Small intestine (tissue), 7 donors: Measurements from ENCODE around the gene FAM76B. TPM values are rescaled to one million over a fixed set of nuclear protein-coding genes. Genes with fewer than 3 reads are reported as not detected.
A peak's percentile ranks its signal among the peaks of the same experiment; 100 is the strongest.

Experiments used
- DNase-seq, 2 donors: peaks; one replicate each; pipeline versions ENCODE4 v3.0.0 to v3.0.0-alpha.2; 2013
- FAIRE-seq: peaks from 2 replicates; lab custom pipeline; 2012; peaks lifted over from hg19 to GRCh38; lab: Jason Lieb, UNC
- H3K27ac ChIP-seq, 3 donors: one replicate each; pipeline ENCODE4 v1.5.1; 2013; ENCODE audit warnings: low read length in 2 of 3, mild to moderate bottlenecking in 2 of 3, control low read depth in 1 of 3, inconsistent platforms in 1 of 3, low read depth in 1 of 3, moderate library complexity in 1 of 3
- H3K27me3 ChIP-seq, 3 donors: one replicate each; pipeline ENCODE4 v1.6.1; 2013; ENCODE audit warnings: low read length in 3 of 3, inconsistent platforms in 1 of 3; ENCODE audit not compliant: control insufficient read depth in 3 of 3, insufficient read depth in 3 of 3
- H3K36me3 ChIP-seq, 3 donors: one replicate each; pipeline ENCODE4 v1.6.1; 2013; ENCODE audit warnings: low read length in 3 of 3, inconsistent platforms in 1 of 3, low read depth in 1 of 3, mild to moderate bottlenecking in 1 of 3, moderate library complexity in 1 of 3; ENCODE audit not compliant: control insufficient read depth in 3 of 3, insufficient read depth in 2 of 3
- H3K4me1 ChIP-seq, 3 donors: one replicate each; pipeline ENCODE4 v1.6.1; 2013; ENCODE audit warnings: low read length in 2 of 3, inconsistent platforms in 1 of 3, low read depth in 1 of 3, mild to moderate bottlenecking in 1 of 3, moderate library complexity in 1 of 3; ENCODE audit not compliant: control insufficient read depth in 3 of 3, insufficient read depth in 2 of 3
- H3K4me3 ChIP-seq, 3 donors: one replicate each; pipeline ENCODE4 v1.5.1; 2013; ENCODE audit warnings: low read length in 3 of 3, control low read depth in 1 of 3, inconsistent platforms in 1 of 3, low read depth in 1 of 3, mild to moderate bottlenecking in 1 of 3, moderate library complexity in 1 of 3
- H3K9me3 ChIP-seq, 2 donors: one replicate each; pipeline ENCODE4 v1.6.1; 2013; ENCODE audit warnings: low read depth in 1 of 2, low read length in 1 of 2; ENCODE audit not compliant: control insufficient read depth in 2 of 2, insufficient read depth in 1 of 2
- WGBS, 3 donors: extraction: QIAGEN DNeasy Blood & Tissue Kit; methylation state at CpG; one replicate each; pipeline ENCODE4 v1.1.7; 2013; 5-methylcytosine and 5-hydroxymethylcytosine counted together
- polyA plus RNA-seq, 4 donors: library from polyadenylated mRNA; stranded (reverse) in 3 of 4; unstranded in 1 of 4; fragments of 200-250 nt in 3 of 4; fragments of 120-200 nt in 1 of 4; gene quantifications; one replicate each; pipeline versions ENCODE4 v1.2.1 to v1.2.3, GENCODE V29; 2013
- donor health status: healthy with polysubstance abuse.
- donor health status: control.
- donor health status: control.
- donor health status: Bipolar disorder and iron deficiency.
- donor health status: healthy.

FAM76B gene
- polyA plus RNA-seq, 4 donors: 10.3 to 32.4 (median 10.6) TPM

DNA sequence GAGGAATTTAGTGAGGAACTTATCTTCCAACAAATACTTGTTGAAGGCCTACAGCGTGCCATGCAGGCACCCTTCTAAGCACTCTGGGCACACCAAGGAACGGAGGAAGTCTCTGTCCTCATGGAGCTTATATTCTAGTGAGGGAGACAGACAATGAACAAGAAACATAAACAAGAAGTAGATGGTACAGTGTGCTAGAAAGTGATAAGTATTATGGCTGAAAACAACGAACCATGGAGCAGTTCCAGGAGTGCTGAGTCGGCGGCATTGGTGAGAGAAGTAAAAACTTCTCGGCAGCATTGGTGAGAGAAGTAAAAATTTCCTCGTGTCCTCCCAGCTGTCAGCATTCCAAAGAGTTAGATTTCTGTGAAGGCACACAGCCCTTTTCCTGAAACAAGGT lies 53.2 kb downstream of the FAM76B start:
- 62 to 76% (median 74%) methylated on average over 7 of the region's 7 CpGs for WGBS, 3 donors
- Histone ChIP-seq H3K4me1 (peaks cover 0 to 13% (median 0%) of the 10 kb centered on the region in 3 donors), H3K27ac (no peak overlapping the region), H3K36me3 (no peaks in the 10 kb centered on the region), H3K9me3 (no peaks in the 10 kb centered on the region), H3K27me3 (no peaks in the 10 kb centered on the region), H3K4me3 (no peak overlapping the region)
- FAIRE-seq (no peak), DNase-seq (no peak)

DNA sequence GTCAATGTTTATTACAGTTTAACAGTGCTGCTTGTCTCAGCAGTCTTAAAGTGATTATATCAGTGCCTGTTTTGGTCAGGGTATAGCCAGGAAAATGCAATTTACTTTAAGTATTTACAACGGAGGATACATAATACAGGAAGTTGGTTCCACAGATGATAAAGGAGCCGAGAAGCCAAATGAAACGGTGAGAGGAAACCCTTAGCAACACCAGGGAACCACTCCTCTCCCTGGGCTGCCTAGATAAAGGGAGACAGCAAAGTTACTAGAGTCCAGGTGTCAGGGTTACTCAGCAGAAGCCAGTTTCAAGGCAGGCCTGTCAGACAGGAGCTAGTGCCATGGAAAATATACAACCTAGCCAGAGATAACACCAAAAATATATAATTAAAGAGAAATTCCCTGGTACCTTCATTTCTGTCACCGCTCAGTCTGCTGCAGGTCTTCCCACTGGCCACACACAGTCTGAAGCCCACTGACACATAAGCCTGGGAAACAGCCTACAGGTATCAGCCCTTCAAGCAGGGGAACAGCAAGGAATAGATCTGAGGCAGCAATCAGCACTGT lies 55.5 kb downstream of the FAM76B start:
- Histone ChIP-seq H3K9me3 (no peaks in the 10 kb centered on the region), H3K4me3 (no peak overlapping the region), H3K36me3 (no peaks in the 10 kb centered on the region), H3K27ac (peak overlapping the region in 1 of 3 donors; percentile 77), H3K27me3 (no peaks in the 10 kb centered on the region), H3K4me1 (peaks cover 0 to 10% (median 0%) of the 10 kb centered on the region in 3 donors)
- WGBS, 3 donors: 21 to 26% (median 25%) methylated on average over 4 of the region's 4 CpGs
- FAIRE-seq (no peak), DNase-seq (peak in 1 of 2 donors; percentile 76)

DNA sequence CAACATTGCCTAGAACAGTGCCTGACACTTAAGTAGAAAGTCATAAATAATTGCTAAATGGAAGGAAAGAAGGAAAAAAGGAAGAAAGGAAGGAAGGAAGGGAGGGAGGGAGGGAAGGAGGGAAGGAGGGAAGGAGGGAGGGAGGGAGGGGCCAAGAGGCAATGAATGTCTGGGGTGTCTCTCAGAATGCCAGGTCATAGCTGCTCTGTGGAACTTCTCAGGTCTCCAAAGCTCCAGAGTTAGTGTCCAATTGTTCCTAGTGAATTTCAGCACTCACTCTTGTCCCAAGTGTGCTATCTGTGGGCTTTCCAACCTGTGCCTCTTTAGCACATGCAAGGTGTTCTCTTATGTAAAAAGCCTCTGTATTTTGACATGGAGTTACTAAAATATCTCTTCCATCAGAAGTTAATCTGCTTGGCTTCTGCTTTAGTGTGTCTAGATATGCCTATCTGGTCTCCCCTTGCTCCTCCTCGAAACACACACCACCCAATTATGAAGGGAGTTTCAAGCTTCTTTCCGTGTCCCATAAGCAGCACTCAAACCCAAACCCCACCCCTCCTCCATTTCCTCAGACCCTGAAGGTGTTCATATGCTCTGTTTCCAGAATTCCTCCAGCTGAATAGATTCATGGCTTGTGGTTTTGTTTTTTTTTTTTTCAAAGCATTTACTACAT lies 56.5 kb downstream of the FAM76B start:
- DNase-seq (no peak), FAIRE-seq (no peak)
- no peak overlapping the region for H3K27ac ChIP-seq
- no peaks in the 10 kb centered on the region for H3K36me3 ChIP-seq
- H3K4me1 ChIP-seq: peaks cover 0 to 10% (median 0%) of the 10 kb centered on the region in 3 donors
- no peaks in the 10 kb centered on the region for H3K27me3 ChIP-seq
- WGBS, 3 donors: 84 to 86% (median 85%) methylated on average over 2 of the region's 2 CpGs
- no peak overlapping the region for H3K4me3 ChIP-seq
- H3K9me3 ChIP-seq: no peaks in the 10 kb centered on the region

DNA sequence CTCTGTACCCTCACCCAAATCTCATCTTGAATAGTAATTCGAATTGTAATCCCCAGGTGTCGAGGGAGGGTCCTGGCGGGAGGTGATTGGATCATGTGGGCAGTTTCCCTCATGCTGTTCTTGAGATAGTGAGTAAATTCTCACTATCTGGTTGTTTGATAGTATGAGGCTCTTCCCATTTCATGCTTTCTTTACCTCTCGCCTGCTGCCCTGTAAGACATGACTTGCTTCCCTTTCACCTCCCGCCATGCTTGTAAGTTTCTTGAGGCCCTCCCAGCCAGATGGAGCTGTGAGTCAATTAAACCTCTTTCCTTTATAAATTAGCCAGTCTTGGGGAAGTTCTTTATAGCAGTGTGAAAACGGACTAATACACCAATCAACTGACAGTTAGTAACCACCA lies 60.1 kb downstream of the FAM76B start:
- no peak overlapping the region for H3K27ac ChIP-seq
- H3K4me1 ChIP-seq: peaks cover 0 to 8% (median 0%) of the 10 kb centered on the region in 3 donors
- DNase-seq: no peak
- no peaks in the 10 kb centered on the region for H3K27me3 ChIP-seq
- no peaks in the 10 kb centered on the region for H3K36me3 ChIP-seq
- WGBS, 3 donors: 81 to 89% (median 88%) methylated on average over 6 of the region's 6 CpGs
- no peaks in the 10 kb centered on the region for H3K9me3 ChIP-seq
- no peak for FAIRE-seq
- no peak overlapping the region for H3K4me3 ChIP-seq

DNA sequence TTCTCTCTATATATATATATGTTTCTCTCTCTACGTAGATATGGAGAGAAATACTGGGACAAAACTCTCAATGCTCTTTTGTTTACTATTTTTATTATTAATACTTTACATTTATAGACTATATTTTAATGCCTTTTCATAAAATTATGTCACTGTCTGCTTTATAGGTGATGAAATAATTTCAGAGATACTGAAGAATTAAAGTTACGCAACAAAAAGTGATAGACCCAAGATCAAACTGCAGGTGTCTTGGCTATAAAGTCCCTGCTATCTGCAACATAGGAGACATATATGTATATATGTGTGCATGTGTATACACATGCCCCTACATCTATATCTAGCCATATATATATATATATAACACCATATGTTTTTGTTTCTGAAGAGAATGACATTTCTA lies 60.8 kb downstream of the FAM76B start:
- FAIRE-seq: peak; percentile 39
- no peak overlapping the region for H3K4me3 ChIP-seq
- 95 to 99% (median 95%) methylated on average over 2 of the region's 2 CpGs for WGBS, 3 donors

DNA sequence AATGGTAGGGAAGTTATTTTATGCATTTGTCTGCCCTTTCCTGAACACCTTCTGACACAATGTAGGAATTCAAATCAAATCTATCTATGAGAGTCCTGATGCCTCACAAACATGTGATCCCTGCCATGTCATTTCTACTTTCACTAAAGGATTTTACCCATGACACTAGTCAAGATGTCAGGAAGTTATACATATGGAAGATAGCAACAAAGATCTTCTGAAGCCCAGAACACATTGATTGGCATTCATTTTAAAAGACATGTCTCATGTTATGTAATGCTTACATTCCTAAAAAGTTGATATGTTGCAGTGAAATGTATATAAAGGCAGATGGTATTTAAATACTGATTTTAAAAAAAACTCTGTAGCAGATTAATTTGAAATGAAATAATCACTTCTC lies 61.5 kb downstream of the FAM76B start:
- Histone ChIP-seq H3K4me1 (peaks cover 0 to under 1% (median 0%) of the 10 kb centered on the region in 3 donors), H3K9me3 (no peaks in the 10 kb centered on the region), H3K4me3 (no peak overlapping the region), H3K27ac (no peak overlapping the region), H3K27me3 (no peaks in the 10 kb centered on the region), H3K36me3 (no peaks in the 10 kb centered on the region)
- DNase-seq (no peak), FAIRE-seq (no peak)

More for the DNA sequence above, 60.8 kb downstream of the FAM76B start:
- DNase-seq: no peak
- H3K36me3 ChIP-seq: no peaks in the 10 kb centered on the region
- H3K27ac ChIP-seq: no peak overlapping the region
- H3K9me3 ChIP-seq: no peaks in the 10 kb centered on the region
- H3K4me1 ChIP-seq: peaks cover 0 to 4% (median 0%) of the 10 kb centered on the region in 3 donors
- H3K27me3 ChIP-seq: no peaks in the 10 kb centered on the region

DNA sequence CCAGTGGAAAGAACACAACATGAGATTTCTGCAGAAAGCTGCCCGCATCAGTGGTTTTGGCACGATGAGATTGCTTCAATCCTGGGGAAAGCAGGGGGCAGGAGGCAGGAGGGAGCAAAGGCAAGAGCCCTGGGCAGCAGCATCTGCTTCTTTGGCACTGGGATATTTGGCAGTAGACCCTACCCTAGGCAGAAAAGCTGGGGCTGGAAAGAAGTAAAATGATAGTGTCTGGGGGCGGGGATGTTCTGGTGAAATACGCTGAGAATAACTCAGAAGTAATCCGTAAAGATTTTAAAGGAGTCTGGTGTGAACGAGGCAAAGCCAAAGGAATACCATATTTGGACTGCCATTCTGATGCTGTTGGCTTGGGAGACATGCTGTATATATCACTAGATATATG lies 62.0 kb downstream of the FAM76B start:
- FAIRE-seq (no peak), DNase-seq (no peak)
- WGBS, 3 donors: 71 to 91% (median 82%) methylated on average over 6 of the region's 6 CpGs
- Histone ChIP-seq H3K27me3 (no peaks in the 10 kb centered on the region), H3K36me3 (no peaks in the 10 kb centered on the region), H3K9me3 (no peaks in the 10 kb centered on the region), H3K27ac (no peak overlapping the region), H3K4me1 (no peaks in the 10 kb centered on the region), H3K4me3 (no peak overlapping the region)

DNA sequence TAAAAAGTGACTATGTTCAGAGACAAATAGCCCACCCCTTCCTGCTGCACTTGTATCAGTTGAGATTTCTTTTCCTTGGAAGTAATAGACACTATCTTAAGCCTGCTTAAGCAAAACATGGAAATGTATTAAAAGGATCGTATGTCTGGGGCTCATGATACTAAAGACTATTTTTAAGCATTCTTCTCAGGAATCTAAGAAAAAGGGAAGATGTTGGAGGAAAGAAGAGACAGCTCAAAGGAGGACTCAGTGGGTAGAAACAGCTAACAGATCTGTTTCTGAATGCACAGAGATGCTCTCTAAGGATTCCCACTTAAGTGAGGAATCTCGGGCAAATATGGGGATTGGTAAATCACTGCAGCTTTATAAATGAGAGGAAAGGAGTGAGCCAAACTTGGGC lies 62.5 kb downstream of the FAM76B start:
- Histone ChIP-seq H3K9me3 (no peaks in the 10 kb centered on the region), H3K4me1 (no peaks in the 10 kb centered on the region), H3K27ac (no peak overlapping the region), H3K36me3 (no peaks in the 10 kb centered on the region), H3K4me3 (no peak overlapping the region), H3K27me3 (no peaks in the 10 kb centered on the region)
- WGBS, 3 donors: 78 to 90% (median 84%) methylated on average over 2 of the region's 2 CpGs
- DNase-seq (no peak), FAIRE-seq (no peak)
